HFFc6 (cell line): ENCODE measurements around the gene OR13F1. TPM values are rescaled to one million over a fixed set of nuclear protein-coding genes. Genes with fewer than 3 reads are reported as not detected.

Source experiments
- DNase-seq: peaks from one replicate; pipeline ENCODE4 v3.0.0-alpha.2; 2018
- H3K27ac Mint-ChIP-seq: 2 replicates; pipeline ENCODE4 v1.8.0; 2020; ENCODE audit warnings: mild to moderate bottlenecking, mixed read lengths
- H3K27me3 Mint-ChIP-seq: 2 replicates; pipeline ENCODE4 v1.8.0; 2021; ENCODE audit warnings: mild to moderate bottlenecking, moderate library complexity, mixed read lengths; ENCODE audit not compliant: insufficient read depth
- H3K36me3 Mint-ChIP-seq: 2 replicates; pipeline ENCODE4 v1.8.0; 2021; ENCODE audit warnings: low read depth, mixed read lengths
- H3K4me1 Mint-ChIP-seq: 2 replicates; pipeline ENCODE4 v1.8.0; 2020; ENCODE audit warnings: low read depth, mixed read lengths
- H3K4me3 Mint-ChIP-seq: 2 replicates; pipeline ENCODE4 v1.8.0; 2020; ENCODE audit warnings: mild to moderate bottlenecking, moderate library complexity, mixed read lengths
- H3K9me3 Mint-ChIP-seq: 2 replicates; pipeline ENCODE4 v1.8.0; 2020; ENCODE audit warnings: mild to moderate bottlenecking, mixed read lengths
- total RNA-seq, 6 experiments: library from RNA; stranded (reverse); fragmentation: NEBNext Ultra II Directional; extraction: Animal tissue kit (Norgen Biotek cat#: 25700); gene quantifications; 2 replicates in 1 of 6; 3 replicates in 5 of 6; pipeline ENCODE4 v1.2.3, GENCODE V29; 2021
- TF ChIP-seq, protein P1 (sequence below): fragments of 200-600 bp; sonication (generic); IDR thresholded peaks from 2 replicates; pipeline ENCODE4 v1.5.0; 2021; ENCODE audit warnings: antibody characterized with exemption, mild to moderate bottlenecking

The OR13F1 gene
- total RNA-seq, 6 experiments from 2014 or later, result not detected

DNA sequence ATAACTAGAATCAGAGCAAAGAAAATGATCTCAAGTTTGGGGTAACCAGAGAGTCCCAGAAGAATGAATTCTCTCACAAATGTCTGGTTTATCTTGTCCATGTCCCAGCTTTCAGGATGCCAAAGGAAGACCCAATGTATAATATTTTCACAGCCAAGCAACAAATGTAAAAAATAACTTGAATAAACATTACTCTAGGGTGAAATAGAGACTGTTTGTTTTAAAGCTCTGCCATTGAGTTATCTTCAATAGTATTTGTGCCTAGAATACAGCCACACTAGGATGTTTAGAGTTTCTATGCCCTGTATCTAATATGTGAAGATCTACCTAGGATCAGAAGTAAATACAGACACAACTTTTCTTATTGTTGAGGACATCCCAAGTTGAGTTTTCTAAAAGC, 23.0 kb downstream of the OR13F1 start, which contains the start of gene OR13C4:
Gene OR13C4 (minus strand): TSS at position 101 of the 400 bp plus-strand sequence. CDS start 0 bp downstream, at position 101.
- no peak for DNase-seq
- no peaks in the 10 kb centered on the region for H3K4me1 Mint-ChIP-seq
- TF ChIP-seq, protein P1, sequence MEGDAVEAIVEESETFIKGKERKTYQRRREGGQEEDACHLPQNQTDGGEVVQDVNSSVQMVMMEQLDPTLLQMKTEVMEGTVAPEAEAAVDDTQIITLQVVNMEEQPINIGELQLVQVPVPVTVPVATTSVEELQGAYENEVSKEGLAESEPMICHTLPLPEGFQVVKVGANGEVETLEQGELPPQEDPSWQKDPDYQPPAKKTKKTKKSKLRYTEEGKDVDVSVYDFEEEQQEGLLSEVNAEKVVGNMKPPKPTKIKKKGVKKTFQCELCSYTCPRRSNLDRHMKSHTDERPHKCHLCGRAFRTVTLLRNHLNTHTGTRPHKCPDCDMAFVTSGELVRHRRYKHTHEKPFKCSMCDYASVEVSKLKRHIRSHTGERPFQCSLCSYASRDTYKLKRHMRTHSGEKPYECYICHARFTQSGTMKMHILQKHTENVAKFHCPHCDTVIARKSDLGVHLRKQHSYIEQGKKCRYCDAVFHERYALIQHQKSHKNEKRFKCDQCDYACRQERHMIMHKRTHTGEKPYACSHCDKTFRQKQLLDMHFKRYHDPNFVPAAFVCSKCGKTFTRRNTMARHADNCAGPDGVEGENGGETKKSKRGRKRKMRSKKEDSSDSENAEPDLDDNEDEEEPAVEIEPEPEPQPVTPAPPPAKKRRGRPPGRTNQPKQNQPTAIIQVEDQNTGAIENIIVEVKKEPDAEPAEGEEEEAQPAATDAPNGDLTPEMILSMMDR, result no peak
- H3K27me3 Mint-ChIP-seq, result no peaks in the 10 kb centered on the region
- no peak within 1 kb of the TSS for H3K27ac Mint-ChIP-seq
- H3K9me3 Mint-ChIP-seq, result peaks cover 31% of the 10 kb centered on the region
- no peaks in the 10 kb centered on the region for H3K36me3 Mint-ChIP-seq
- H3K4me3 Mint-ChIP-seq, result no peak within 1 kb of the TSS

DNA sequence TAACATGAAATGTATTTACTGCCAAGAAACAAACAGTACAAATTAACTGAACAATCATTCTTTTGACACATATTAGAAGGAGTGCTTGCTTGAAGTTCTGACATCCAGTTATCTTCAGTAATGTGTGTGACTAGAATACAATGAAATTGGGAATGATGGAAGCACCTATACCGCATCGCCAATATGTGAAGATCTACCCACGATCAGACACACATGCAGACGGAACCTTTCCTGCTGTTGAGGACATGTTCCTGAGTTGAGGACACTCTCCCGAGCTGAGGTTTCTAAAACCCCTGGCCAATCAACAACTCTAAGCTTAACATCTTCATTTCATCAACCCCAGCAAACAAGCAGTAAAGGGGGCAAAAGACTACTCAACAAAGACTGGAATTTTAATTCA, 32.7 kb downstream of the OR13F1 start, which contains the start of gene OR13C3:
Gene OR13C3 (minus strand): TSS at position 101 of the 400 bp plus-strand sequence. CDS start 133 bp downstream, outside the sequence.
- no peaks in the 10 kb centered on the region for H3K36me3 Mint-ChIP-seq
- H3K27ac Mint-ChIP-seq, result no peak within 1 kb of the TSS

DNA sequence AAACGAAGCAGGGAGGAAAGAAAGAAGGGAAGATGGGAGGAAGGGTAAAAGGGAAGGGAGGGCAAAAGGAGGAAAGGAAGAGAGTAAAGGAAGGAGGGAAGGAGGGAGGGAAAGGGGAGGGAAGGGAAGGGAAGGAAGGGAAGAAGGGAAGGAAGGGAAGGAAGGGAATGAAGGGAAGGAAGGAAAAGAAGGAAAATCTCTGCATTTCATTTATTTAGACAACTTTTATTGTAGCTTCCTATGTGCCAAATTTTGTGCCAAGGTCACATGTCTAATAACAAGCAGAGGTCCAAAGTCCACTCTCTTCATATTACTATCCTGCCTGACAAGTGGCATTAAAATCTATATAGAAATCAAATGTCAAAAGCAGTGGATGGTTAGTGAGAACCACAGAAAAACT, 35.2 kb downstream of the OR13F1 start:
- Mint-ChIP-seq H3K27me3 (no peaks in the 10 kb centered on the region), H3K4me3 (no peak overlapping the region), H3K4me1 (no peaks in the 10 kb centered on the region), H3K36me3 (no peaks in the 10 kb centered on the region), H3K9me3 (peaks cover 14% of the 10 kb centered on the region), H3K27ac (no peak overlapping the region)
- no peak for DNase-seq
- TF ChIP-seq, protein P1, result no peak

More for the DNA sequence above, 32.7 kb downstream of the OR13F1 start, which contains the start of gene OR13C3:
- TF ChIP-seq, protein P1, result no peak
- no peak within 1 kb of the TSS for H3K4me3 Mint-ChIP-seq
- H3K27me3 Mint-ChIP-seq, result no peaks in the 10 kb centered on the region
- no peaks in the 10 kb centered on the region for H3K4me1 Mint-ChIP-seq
- no peak for DNase-seq
- peaks cover 24% of the 10 kb centered on the region for H3K9me3 Mint-ChIP-seq

DNA sequence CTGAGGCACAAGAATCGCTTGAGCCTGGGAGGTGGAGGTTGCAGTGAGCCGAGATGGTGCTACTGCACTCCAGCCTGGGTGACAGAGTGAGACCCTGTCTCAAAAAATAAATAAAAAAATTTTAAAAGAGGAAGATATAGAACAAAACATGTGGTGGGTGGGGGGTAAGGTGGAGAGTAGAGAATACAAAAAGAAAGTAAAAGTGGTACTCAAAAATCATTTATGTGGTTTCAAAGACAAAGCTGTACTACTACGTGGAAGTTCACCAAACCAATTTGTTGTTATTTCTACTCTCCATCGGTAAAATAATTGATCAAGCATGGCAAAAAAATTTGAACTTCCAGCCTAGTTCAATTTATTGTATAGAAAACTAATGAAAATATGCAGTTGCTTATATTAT, 40.6 kb downstream of the OR13F1 start:
- H3K9me3 Mint-ChIP-seq, result peaks cover 6% of the 10 kb centered on the region; the same call in 1 of the 2 replicates
- TF ChIP-seq, protein P1, result no peak
- DNase-seq, result no peak
- no peaks in the 10 kb centered on the region for H3K4me1 Mint-ChIP-seq
- H3K36me3 Mint-ChIP-seq, result no peaks in the 10 kb centered on the region
- H3K4me3 Mint-ChIP-seq, result no peak overlapping the region
- no peak overlapping the region for H3K27ac Mint-ChIP-seq
- no peaks in the 10 kb centered on the region for H3K27me3 Mint-ChIP-seq

DNA sequence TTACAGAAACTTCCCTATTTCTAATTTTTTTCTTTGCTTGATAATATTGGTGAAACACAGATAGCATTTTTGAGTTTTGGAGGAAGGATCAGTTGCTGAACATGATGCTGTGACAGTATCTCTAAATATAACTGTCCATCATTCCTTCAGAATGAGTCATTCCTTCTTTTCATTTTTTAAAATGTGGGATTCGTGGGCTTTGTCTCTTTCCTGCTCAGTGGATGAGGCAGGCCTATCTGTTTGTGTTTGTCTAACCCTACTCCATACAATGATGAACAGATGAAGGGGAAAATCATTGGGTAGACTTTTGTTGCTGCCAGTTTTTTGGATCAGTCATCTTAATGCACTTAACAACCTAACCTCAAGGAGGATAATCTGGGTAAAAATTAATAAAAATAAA, 49.2 kb downstream of the OR13F1 start:
- TF ChIP-seq, protein P1, result no peak
- H3K9me3 Mint-ChIP-seq, result peaks cover 20% of the 10 kb centered on the region
- H3K27ac Mint-ChIP-seq, result no peak overlapping the region
- no peak overlapping the region for H3K4me3 Mint-ChIP-seq
- no peak for DNase-seq
- H3K27me3 Mint-ChIP-seq, result no peaks in the 10 kb centered on the region
- no peaks in the 10 kb centered on the region for H3K4me1 Mint-ChIP-seq
- H3K36me3 Mint-ChIP-seq, result no peaks in the 10 kb centered on the region

Other genes with a start within 250 kb of the OR13F1 start
- not detected for gene OR13C4, start 22.9 kb downstream of the OR13F1 start, total RNA-seq
- gene OR13C3, start 32.6 kb downstream of the OR13F1 start, total RNA-seq, result not detected
- not detected for gene OR13C8, start 64.9 kb downstream of the OR13F1 start, total RNA-seq
- gene OR13C5, start 95.2 kb downstream of the OR13F1 start, total RNA-seq, result not detected
- gene OR13C2, start 101.4 kb downstream of the OR13F1 start, total RNA-seq, result not detected
- not detected for gene OR13C9, start 113.9 kb downstream of the OR13F1 start, total RNA-seq
- not detected for gene OR13D1, start 190.3 kb downstream of the OR13F1 start, total RNA-seq
- 10 to 100 TPM; 11.5 to 17.0 (median 14.6) TPM for gene NIPSNAP3A, start 243.4 kb downstream of the OR13F1 start, total RNA-seq